ENCODE data around the gene CHERP.

GRCh38 chr19:16575282-16575681, 33.0 kb upstream of the CHERP start:
- TF ChIP-seq POLR2AphosphoS5 (IDR thresholded peaks at IDR 0.05; ENCODE audit: low read depth, low read length) (no peak), ZNF274 (IDR thresholded peaks at IDR 0.05; ENCODE audit: borderline replicate concordance, extremely low read depth, low read length) (no peak), CTCF (IDR thresholded peaks at IDR 0.05; ENCODE audit: control extremely low read depth in 1 of 3, insufficient read depth in 1 of 3, low read depth in 1 of 3, low read length in 3 of 3) (no peak), SP2 (IDR thresholded peaks at IDR 0.05; ENCODE audit: low read length) (no peak), RFX5 (IDR thresholded peaks at IDR 0.05; ENCODE audit: borderline replicate concordance, low read depth, low read length) (no peak), MAX (IDR thresholded peaks at IDR 0.05) (no peak), MAFK (IDR thresholded peaks at IDR 0.05; ENCODE audit: low read depth, low read length) (no peak), KDM4A (IDR thresholded peaks at IDR 0.05; ENCODE audit: low read depth, low read length, severe bottlenecking) (no peak), USF2 (IDR thresholded peaks at IDR 0.05; ENCODE audit: low read length) (no peak), YY1 (IDR thresholded peaks at IDR 0.05; ENCODE audit: low read depth, low read length) (no peak), EZH2 (IDR thresholded peaks at IDR 0.05; ENCODE audit: low read depth, low read length, severe bottlenecking) (no peak), KDM5A (IDR thresholded peaks at IDR 0.05; ENCODE audit: low read length) (no peak)

Measured in H1 (cell line).